ENCODE measurements around the gene IGFBP6. TPM values are rescaled to one million over a fixed set of nuclear protein-coding genes. Genes with fewer than 3 reads are reported as not detected.
A peak's percentile ranks its signal among the peaks of the same experiment; 100 is the strongest.

The IGFBP6 gene
- total and polyA plus RNA-seq, 9 of the 15 experiments (the other 6 are each of a cell fraction or from before 2014, with no cell fraction given): 0.15 to 1.4 (median 0.54) TPM

DNA sequence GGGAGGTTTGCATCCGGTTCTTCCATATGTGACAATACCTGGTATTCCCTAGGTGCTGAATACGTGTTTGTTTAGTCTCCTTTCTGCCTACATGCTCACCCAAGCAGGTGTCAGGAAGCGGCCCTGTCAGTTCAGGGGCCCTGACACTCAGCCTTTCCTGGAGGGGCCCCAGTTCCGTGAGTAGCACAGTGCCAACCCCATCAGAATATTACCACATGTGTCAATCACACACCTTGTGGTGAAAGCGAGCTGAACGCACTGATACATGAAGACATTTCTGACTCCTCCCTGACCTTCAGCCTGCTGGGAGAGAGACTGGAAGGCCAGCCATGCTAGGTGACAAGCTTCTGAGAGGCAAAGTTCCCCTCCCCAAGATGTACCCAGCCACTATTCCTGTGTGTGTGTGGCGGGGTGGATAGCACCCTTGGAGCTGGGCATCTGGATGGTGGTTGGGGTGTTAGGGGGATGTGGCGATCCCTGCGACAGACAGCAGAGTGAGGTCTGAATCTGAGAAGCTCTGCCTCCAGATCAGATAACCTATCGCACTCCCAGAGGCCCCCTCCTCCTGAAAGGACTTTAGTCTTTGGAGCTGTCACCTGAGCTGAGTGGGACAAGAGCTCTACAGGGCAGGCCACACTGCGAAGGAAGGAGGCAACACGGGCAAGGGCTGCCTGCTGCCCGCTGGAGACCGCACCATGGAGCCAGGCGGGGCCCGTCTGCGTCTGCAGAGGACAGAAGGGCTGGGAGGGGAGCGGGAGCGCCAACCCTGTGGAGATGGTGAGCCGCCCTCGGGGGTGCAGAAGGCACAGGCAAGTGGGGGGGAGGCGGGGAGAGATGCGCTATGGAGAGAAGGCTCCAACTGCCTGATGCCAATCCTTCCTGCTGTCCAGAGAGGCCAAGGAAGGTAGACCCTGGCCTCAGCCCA lies 5.7 kb downstream of the IGFBP6 start, which contains the start of gene SOAT2:
Gene SOAT2, plus strand, starts transcription at position 604 of the 925 bp plus-strand sequence. Its CDS starts 92 bp downstream, at position 696.
- Histone ChIP-seq H4K20me1 (replicated peaks; ENCODE audit: control insufficient read depth, insufficient read depth, low read length) (no peaks in the 10 kb centered on the region), H3K9ac (ENCODE audit: insufficient read depth in 1 of 2, low read depth in 2 of 2, low read length in 2 of 2) (peak within 1 kb of the TSS in 1 of 2 experiments; percentile 79; a peak in 2 of 4 replicates), H3K27me3 (ENCODE audit: control insufficient read depth in 2 of 2, insufficient read depth in 2 of 2, low read length in 2 of 2) (no peaks in the 10 kb centered on the region; a peak in 1 of 5 replicates), H3K27ac (ENCODE audit: extremely low read depth, low read depth, low read length) (no peak within 1 kb of the TSS), H3K4me3 (no peak within 1 kb of the TSS), H3K9me3 (replicated peaks; ENCODE audit: control insufficient read depth, insufficient read depth, low read depth, low read length) (no peaks in the 10 kb centered on the region), H3K9me1 (ENCODE audit: control insufficient read depth, insufficient read depth, low read length) (peaks cover 6% of the 10 kb centered on the region), H3K36me3 (ENCODE audit: control insufficient read depth, insufficient read depth, low read length) (no peaks in the 10 kb centered on the region), H3K4me1 (replicated peaks in 1 of 2; ENCODE audit: control insufficient read depth in 2 of 2, insufficient read depth in 2 of 2, low read length in 2 of 2) (peaks cover 30 to 35% of the 10 kb centered on the region in 2 experiments), H3K79me2 (ENCODE audit: control insufficient read depth, insufficient read depth, low read length) (no peaks in the 10 kb centered on the region), H3K4me2 (ENCODE audit: insufficient read depth, low read length) (no peak within 1 kb of the TSS), H2AFZ (ENCODE audit: low read depth, low read length) (peak within 1 kb of the TSS; percentile 41)
- 62% methylated on average over 14 of the region's 23 CpGs for WGBS (ENCODE audit: insufficient coverage, low coverage, missing lambda C conversion rate)
- FAIRE-seq (no peak), DNase-seq (ENCODE audit: extremely low read depth in 1 of 4, low spot score in 3 of 4) (peak in 3 of 4 experiments; percentile 5 to 16 (median 8)), ATAC-seq (no peak)
- CTCF ChIA-PET (ENCODE audit: low intra/inter-chr PET ratio): no interaction called here
- POLR2A ChIA-PET: interaction anchor here (0.9 to 2.0 kb wide), 7 partner anchors 9 to 37 kb away, joined by 3 to 9 read pairs (median 3); no protein-coding TSS in a partner anchor
- intact Hi-C loops (cut with micrococcal nuclease) (no loop called here), in situ Hi-C loops (cut with MboI) (loop anchor here (5.0 kb wide), 1 partner anchor 36 kb away; no protein-coding TSS in a partner anchor)
- BruUV-seq (replicated peaks): no TSS peak
- TF ChIP-seq MCM2 (IDR thresholded peaks at IDR 0.05; ENCODE audit: low read depth) (no peak), ARID3A (IDR thresholded peaks at IDR 0.05; ENCODE audit: borderline replicate concordance, low read depth, low read length) (no peak), HINFP (tag; conservative IDR thresholded peaks at IDR 0.05; ENCODE audit: low read depth) (no peak), GTF2A2 (tag; IDR thresholded peaks at IDR 0.05) (no peak), PML (IDR thresholded peaks at IDR 0.05; ENCODE audit: low read length) (no peak), ZBTB33 (CRISPR knock-in tag; IDR thresholded peaks at IDR 0.05) (peak; percentile 78), ZNF445 (CRISPR knock-in tag; IDR thresholded peaks at IDR 0.05; ENCODE audit: low read depth) (no peak), ZNF507 (tag; conservative IDR thresholded peaks at IDR 0.05) (no peak), FOXK1 (CRISPR knock-in tag; IDR thresholded peaks at IDR 0.05; ENCODE audit: borderline replicate concordance) (no peak), ZNF740 (CRISPR knock-in tag; IDR thresholded peaks at IDR 0.05) (peak; percentile 67; the same call in 1 of the 2 replicates), ZNF740 (tag; IDR thresholded peaks at IDR 0.05) (no peak), ZKSCAN8 (CRISPR knock-in tag; IDR thresholded peaks at IDR 0.05) (no peak), NEUROD1 (IDR thresholded peaks at IDR 0.05; ENCODE audit: borderline replicate concordance, low read depth, low read length, partially characterized antibody) (no peak), ZSCAN32 (CRISPR knock-in tag; IDR thresholded peaks at IDR 0.05) (no peak), GABPB1 (CRISPR knock-in tag; IDR thresholded peaks at IDR 0.05) (0 out of 2 replicates have a peak, but pooled peaks have one; percentile 29)
